Nasal cavity respiratory epithelium epithelial cell of viscerocranial mucosa (primary cell): ENCODE measurements around the gene VPS13C. TPM values are rescaled to one million over a fixed set of nuclear protein-coding genes. Genes with fewer than 3 reads are reported as not detected.

Experiments
- total RNA-seq: library from RNA; depleted of rRNA; stranded (reverse); fragments of >200 nt; gene quantifications from 2 replicates; pipeline ENCODE4 v1.2.3, GENCODE V29; 2014

Gene VPS13C
- 40.0 and 92.0 TPM in 2 replicates for total RNA-seq

GRCh38 chr15:62060113-62060895, at the start of gene VPS13C:
Gene VPS13C, minus strand, starts transcription at chr15:62060447. Its CDS starts 73 bp downstream, at chr15:62060374.

GRCh38 chr15:62066663-62067447, 6.6 kb upstream of the VPS13C start, which contains the start of gene C2CD4A:
Gene C2CD4A, plus strand, starts transcription at chr15:62066977. Its CDS starts 637 bp downstream, at chr15:62067614.

Other genes starting within 250 kb of the VPS13C start
- 0.34 and 3.0 TPM in 2 replicates for gene C2CD4A, start 6.5 kb upstream of the VPS13C start, total RNA-seq
- under 0.01 and 0.28 TPM in 2 replicates for gene C2CD4B, start 104.8 kb upstream of the VPS13C start, total RNA-seq